Parathyroid adenoma (tissue), 2 donors: ENCODE data around the gene IGLON5.

Experiments used
- H2AFZ ChIP-seq: fragments of 300-600 bp; sonication (generic); one replicate; pipeline ENCODE4 v1.7.0; 2017; ENCODE audit warnings: antibody characterized with exemption, mild to moderate bottlenecking
- H3K27ac ChIP-seq: fragments of 300-600 bp; sonication (generic); one replicate; pipeline ENCODE4 v1.7.0; 2017
- H3K27me3 ChIP-seq: fragments of 300-600 bp; sonication (generic); one replicate; pipeline ENCODE4 v1.7.0; 2017; ENCODE audit warnings: low read length; ENCODE audit not compliant: control insufficient read depth, insufficient read depth
- H3K36me3 ChIP-seq: fragments of 300-600 bp; sonication (generic); one replicate; pipeline ENCODE4 v1.7.0; 2017; ENCODE audit warnings: low read length; ENCODE audit not compliant: control insufficient read depth, insufficient read depth
- H3K4me1 ChIP-seq: fragments of 300-600 bp; sonication (generic); one replicate; pipeline ENCODE4 v1.7.0; 2017; ENCODE audit warnings: control low read depth
- H3K4me2 ChIP-seq: fragments of 300-600 bp; sonication (generic); one replicate; pipeline ENCODE4 v1.7.0; 2017; ENCODE audit warnings: low read length
- H3K4me3 ChIP-seq: fragments of 300-600 bp; sonication (generic); one replicate; pipeline ENCODE4 v1.7.0; 2017; ENCODE audit warnings: low read depth, low read length
- H3K79me2 ChIP-seq: fragments of 300-600 bp; sonication (generic); one replicate; pipeline ENCODE4 v1.7.0; 2017; ENCODE audit warnings: control low read depth
- H3K9ac ChIP-seq: fragments of 300-600 bp; sonication (generic); one replicate; pipeline ENCODE4 v1.7.0; 2017; ENCODE audit warnings: mild to moderate bottlenecking
- H3K9me3 ChIP-seq: fragments of 300-600 bp; sonication (generic); one replicate; pipeline ENCODE4 v1.7.0; 2017; ENCODE audit warnings: low read length; ENCODE audit not compliant: control insufficient read depth
- TF ChIP-seq, protein P1 (sequence below): fragments of 300-600 bp; sonication (generic); IDR thresholded peaks from one replicate; pipeline ENCODE4 v1.7.0; 2017; ENCODE audit warnings: antibody characterized with exemption, mild to moderate bottlenecking
- donor health status: primary hyperparathyroidism.

Gene IGLON5

DNA sequence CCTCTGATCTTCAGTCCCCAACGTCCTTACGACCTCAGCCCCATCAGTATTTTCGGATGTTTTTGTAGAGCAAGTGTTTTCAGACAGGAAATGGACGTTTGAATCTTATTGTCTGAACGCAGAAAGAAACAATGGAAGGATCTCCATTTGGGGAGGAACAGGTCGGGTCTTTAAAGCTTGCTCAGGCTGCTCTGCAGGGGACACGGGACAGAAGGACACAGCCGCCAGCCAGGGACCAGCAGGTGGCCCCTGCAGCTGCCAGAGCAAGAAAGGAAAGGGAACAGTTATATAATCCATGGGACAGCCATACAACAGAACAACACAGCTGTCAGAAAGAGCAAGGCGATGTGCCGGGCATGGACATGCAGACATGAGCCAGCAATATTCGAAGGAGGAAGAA, 18.5 kb upstream of the IGLON5 start:
- Histone ChIP-seq H3K4me1 (peaks cover 7% of the 10 kb centered on the region), H2AFZ (no peak overlapping the region), H3K9ac (no peak overlapping the region), H3K4me3 (no peak overlapping the region), H3K27ac (no peak overlapping the region), H3K79me2 (no peaks in the 10 kb centered on the region), H3K27me3 (no peaks in the 10 kb centered on the region), H3K9me3 (no peaks in the 10 kb centered on the region), H3K36me3 (no peaks in the 10 kb centered on the region), H3K4me2 (no peak overlapping the region)
- TF ChIP-seq, protein P1, sequence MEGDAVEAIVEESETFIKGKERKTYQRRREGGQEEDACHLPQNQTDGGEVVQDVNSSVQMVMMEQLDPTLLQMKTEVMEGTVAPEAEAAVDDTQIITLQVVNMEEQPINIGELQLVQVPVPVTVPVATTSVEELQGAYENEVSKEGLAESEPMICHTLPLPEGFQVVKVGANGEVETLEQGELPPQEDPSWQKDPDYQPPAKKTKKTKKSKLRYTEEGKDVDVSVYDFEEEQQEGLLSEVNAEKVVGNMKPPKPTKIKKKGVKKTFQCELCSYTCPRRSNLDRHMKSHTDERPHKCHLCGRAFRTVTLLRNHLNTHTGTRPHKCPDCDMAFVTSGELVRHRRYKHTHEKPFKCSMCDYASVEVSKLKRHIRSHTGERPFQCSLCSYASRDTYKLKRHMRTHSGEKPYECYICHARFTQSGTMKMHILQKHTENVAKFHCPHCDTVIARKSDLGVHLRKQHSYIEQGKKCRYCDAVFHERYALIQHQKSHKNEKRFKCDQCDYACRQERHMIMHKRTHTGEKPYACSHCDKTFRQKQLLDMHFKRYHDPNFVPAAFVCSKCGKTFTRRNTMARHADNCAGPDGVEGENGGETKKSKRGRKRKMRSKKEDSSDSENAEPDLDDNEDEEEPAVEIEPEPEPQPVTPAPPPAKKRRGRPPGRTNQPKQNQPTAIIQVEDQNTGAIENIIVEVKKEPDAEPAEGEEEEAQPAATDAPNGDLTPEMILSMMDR = no peak

DNA sequence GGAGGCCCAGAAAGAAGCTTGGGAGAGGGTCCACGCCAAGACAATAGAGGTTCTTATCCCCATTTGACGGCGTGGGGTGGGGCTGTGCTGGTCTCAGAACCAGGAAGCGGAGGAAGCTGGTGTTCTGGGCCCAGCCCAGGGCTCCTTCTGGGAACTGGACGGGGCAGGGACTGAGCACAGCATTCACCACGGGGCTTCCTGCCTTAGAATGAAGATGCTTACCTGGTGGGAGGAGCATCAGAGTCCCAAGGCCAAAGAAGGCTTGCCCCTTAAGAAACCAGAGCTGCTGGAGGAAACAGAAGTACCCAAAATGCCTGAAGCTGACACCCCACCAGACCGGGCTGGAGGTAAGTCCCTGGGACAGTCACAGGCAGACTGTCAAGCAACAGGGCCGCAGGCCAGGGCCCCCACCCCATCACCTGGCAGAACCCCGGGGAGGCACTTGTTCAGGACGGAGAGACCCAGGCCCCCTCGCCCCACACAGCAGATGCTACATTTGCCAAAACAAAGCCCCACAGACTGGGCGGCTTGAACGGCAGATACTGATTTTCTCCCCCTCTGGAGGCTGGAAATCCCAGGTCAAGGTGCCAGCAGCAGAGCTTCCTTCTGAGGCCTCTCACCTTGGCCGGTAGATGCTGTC, 17.8 kb upstream of the IGLON5 start:
- TF ChIP-seq, protein P1 = no peak
- H3K79me2 ChIP-seq = no peaks in the 10 kb centered on the region
- no peaks in the 10 kb centered on the region for H3K36me3 ChIP-seq
- H3K27me3 ChIP-seq = no peaks in the 10 kb centered on the region
- H3K27ac ChIP-seq = no peak overlapping the region
- no peaks in the 10 kb centered on the region for H3K9me3 ChIP-seq
- no peak overlapping the region for H3K9ac ChIP-seq
- peaks cover 7% of the 10 kb centered on the region for H3K4me1 ChIP-seq
- no peak overlapping the region for H3K4me3 ChIP-seq
- no peak overlapping the region for H2AFZ ChIP-seq
- H3K4me2 ChIP-seq = no peak overlapping the region

DNA sequence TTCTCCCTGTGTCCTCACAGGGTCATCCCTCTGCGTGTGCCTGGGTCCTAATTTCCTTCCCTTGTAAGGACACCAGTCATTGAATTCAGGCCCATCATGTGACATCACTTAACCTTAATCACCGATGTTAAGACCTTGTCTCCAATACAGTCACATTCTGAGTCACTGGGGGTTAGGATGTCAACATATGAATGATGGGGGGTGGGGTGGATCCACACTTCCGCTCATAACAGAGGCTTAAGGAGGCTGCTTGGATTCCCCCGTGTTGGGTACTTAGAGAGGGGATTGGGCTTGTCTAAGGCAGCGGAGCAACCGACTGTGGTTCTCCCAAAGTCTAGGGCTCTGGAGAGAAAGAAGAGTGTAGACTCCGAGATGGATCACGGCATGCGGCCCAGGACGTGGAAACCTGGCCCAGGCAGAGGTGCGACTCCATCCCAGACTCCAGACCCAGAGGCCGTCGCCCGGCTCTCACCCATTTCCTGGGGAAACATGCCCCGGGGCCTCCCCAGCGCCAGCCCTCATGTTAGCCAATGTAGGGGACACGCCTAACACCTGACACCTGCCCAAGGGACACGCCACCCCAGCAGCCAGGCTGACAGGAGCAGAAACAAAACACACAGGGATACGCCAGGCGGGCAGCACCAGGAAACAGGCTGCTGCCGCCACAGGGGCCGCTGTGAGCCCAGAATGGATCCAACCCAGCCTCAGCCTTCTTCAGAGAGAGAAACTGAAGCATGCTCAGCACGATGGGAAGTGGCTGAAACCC, 17.1 kb upstream of the IGLON5 start:
- Histone ChIP-seq H3K27ac (no peak overlapping the region), H3K36me3 (no peaks in the 10 kb centered on the region), H3K79me2 (no peaks in the 10 kb centered on the region), H2AFZ (no peak overlapping the region), H3K4me1 (peaks cover 7% of the 10 kb centered on the region), H3K9me3 (no peaks in the 10 kb centered on the region), H3K4me3 (no peak overlapping the region), H3K4me2 (no peak overlapping the region), H3K9ac (no peak overlapping the region), H3K27me3 (no peaks in the 10 kb centered on the region)
- TF ChIP-seq, protein P1 = no peak

DNA sequence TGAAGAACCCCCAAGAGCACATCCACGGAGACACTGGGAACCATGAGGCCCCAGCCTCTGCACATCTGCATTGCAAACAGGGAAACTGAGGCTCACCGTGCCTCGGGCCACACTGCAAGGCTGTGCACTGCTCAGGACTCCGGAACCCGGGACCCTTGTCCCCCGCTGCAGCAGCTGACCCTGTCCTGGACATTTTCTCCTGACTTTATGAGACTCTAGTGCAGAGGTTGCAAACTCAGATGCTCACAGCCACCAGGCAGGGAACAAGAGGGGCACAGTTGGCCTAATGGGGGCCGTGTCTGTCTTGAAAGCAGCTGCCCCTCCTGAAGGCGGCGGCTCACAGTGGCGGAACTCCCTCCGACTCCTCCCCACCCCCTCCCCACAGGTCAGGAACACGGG, 16.5 kb upstream of the IGLON5 start:
- TF ChIP-seq, protein P1 = no peak
- H2AFZ ChIP-seq = peak overlapping the region; percentile 82
- no peaks in the 10 kb centered on the region for H3K79me2 ChIP-seq
- no peak overlapping the region for H3K4me3 ChIP-seq
- no peak overlapping the region for H3K9ac ChIP-seq
- H3K27ac ChIP-seq = no peak overlapping the region
- no peaks in the 10 kb centered on the region for H3K27me3 ChIP-seq
- no peaks in the 10 kb centered on the region for H3K9me3 ChIP-seq
- no peaks in the 10 kb centered on the region for H3K36me3 ChIP-seq
- H3K4me2 ChIP-seq = no peak overlapping the region
- H3K4me1 ChIP-seq = peaks cover 7% of the 10 kb centered on the region
